K562 (cell line): ENCODE measurements around the gene PITPNM1. TPM values are rescaled to one million over a fixed set of nuclear protein-coding genes. Genes with fewer than 3 reads are reported as not detected.

ENCODE experiments used
- E4F1 ChIP-seq: fragments of 250-450 bp; sonication (Bioruptor Pico); IDR thresholded peaks from 2 replicates; pipeline ENCODE4 v1.5.0; 2021; ENCODE audit warnings: mild to moderate bottlenecking, borderline replicate concordance
- HCFC1 ChIP-seq: IDR thresholded peaks from 2 replicates; pipeline ENCODE4 v1.6.1; 2012; ENCODE audit warnings: low read depth, low read length, improper control_type of control experiment
- JUNB ChIP-seq: fragments of 450-650 bp; formaldehyde crosslinking; conservative IDR thresholded peaks from 2 replicates; pipeline ENCODE4 v1.4.0; 2020; ENCODE audit warnings: mild to moderate bottlenecking
- LEF1 ChIP-seq: fragments of 450-650 bp; IDR thresholded peaks from 2 replicates; pipeline ENCODE4 v1.6.1; 2016; ENCODE audit warnings: mild to moderate bottlenecking
- MAZ ChIP-seq, 2 experiments: fragments of 450-650 bp in 1 of 2; sonication (generic) in 1 of 2; formaldehyde crosslinking; IDR thresholded peaks in 1 of 2; conservative IDR thresholded peaks in 1 of 2; 2 replicates each; pipeline versions ENCODE4 v1.4.0 to v1.5.0; 2020; ENCODE audit warnings: mild to moderate bottlenecking in 1 of 2, missing genetic modification reagents in 1 of 2
- PRDM10 ChIP-seq: fragments of 450-650 bp; IDR thresholded peaks from 2 replicates; pipeline ENCODE4 v1.6.1; 2018; ENCODE audit not compliant: partially characterized antibody
- THAP7 ChIP-seq: fragments of 250-450 bp; sonication (Bioruptor Pico); IDR thresholded peaks from 2 replicates; pipeline ENCODE4 v1.5.0; 2021
- U2AF2 ChIP-seq: fragments of 200-400 bp; formaldehyde crosslinking; optimal IDR thresholded peaks from 2 replicates; pipeline ENCODE3; 2017; ENCODE audit warnings: low read depth, mild to moderate bottlenecking, low read length
- polyA plus RNA-seq, 8 experiments: library from polyadenylated mRNA; depleted of rRNA in 4 of 8; stranded (reverse) in 5 of 8; unstranded in 3 of 8; fragments of >200 nt; fragmentation: Nextera tagmentation in 2 of 8; fragmentation: Illumina TruSeq in 1 of 8; extraction: Ambion mirVana in 2 of 8; extraction: Trizol in 1 of 8; gene quantifications; 2 replicates each; pipeline versions ENCODE4 v1.2.1 to v1.2.3, GENCODE V29; 2011 to 2014; ENCODE audit warnings: inconsistent platforms in 1 of 8, missing spikeins in 1 of 8
- total RNA-seq, 7 experiments: library from RNA; depleted of rRNA in 6 of 7; stranded (reverse); fragments of >200 nt in 6 of 7; fragmentation: Illumina TruSeq in 2 of 7; extraction: Trizol in 2 of 7; gene quantifications; 2 replicates each; pipeline versions ENCODE4 v1.2.1 to v1.2.3, GENCODE V29; 2011 to 2021; ENCODE audit warnings: low replicate concordance in 1 of 7
- TF ChIP-seq, protein P1 (sequence below): fragments of 450-650 bp; formaldehyde crosslinking; conservative IDR thresholded peaks from 2 replicates; pipeline ENCODE4 v1.4.0; 2022; ENCODE audit warnings: mild to moderate bottlenecking, missing genetic modification characterization

Gene PITPNM1
- total and polyA plus RNA-seq, 9 of the 15 experiments (the other 6 are each of a cell fraction or from before 2014, with no cell fraction given), result 0.11 to 53.7 (median 16.0) TPM

DNA sequence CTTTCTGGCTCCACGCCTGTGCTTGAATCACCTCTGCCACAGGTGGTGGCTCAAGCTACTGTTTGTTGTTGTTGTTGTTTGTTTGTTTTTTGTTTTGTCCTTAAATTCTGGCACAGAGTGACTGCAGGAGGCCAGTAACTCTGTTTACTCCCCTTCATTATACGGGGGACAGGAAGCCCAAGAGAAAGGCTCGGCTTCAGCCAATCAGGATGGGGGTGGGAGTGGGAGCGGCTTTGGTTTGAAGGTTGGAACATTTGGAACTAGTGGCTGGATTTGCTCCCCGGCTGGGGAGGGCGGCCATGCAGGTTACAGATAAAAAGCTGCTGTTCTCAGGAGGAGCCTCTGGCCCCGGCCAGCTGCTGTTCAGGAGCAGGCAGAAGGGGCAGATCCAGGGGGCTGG is 37.8 kb upstream of the PITPNM1 start (continued):
- TF ChIP-seq E4F1 (CRISPR knock-in tag), result no peak
- TF ChIP-seq MAZ (CRISPR knock-in tag; conservative IDR thresholded peaks at IDR 0.05 in 1 of 2, IDR thresholded peaks at IDR 0.05 in 1 of 2), result no peak
- TF ChIP-seq HCFC1, result no peak
- TF ChIP-seq THAP7 (CRISPR knock-in tag), result no peak
- TF ChIP-seq, protein P1, sequence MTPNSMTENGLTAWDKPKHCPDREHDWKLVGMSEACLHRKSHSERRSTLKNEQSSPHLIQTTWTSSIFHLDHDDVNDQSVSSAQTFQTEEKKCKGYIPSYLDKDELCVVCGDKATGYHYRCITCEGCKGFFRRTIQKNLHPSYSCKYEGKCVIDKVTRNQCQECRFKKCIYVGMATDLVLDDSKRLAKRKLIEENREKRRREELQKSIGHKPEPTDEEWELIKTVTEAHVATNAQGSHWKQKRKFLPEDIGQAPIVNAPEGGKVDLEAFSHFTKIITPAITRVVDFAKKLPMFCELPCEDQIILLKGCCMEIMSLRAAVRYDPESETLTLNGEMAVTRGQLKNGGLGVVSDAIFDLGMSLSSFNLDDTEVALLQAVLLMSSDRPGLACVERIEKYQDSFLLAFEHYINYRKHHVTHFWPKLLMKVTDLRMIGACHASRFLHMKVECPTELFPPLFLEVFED, result no peak
- no peak for TF ChIP-seq U2AF2
- no peak for TF ChIP-seq LEF1
- TF ChIP-seq JUNB (CRISPR knock-in tag), result no peak
- TF ChIP-seq PRDM10, result no peak
